GM18505 (cell line): ENCODE results near the gene HLA-DPA1.

Experiments used
- ATAC-seq: cut with Tn5 transposase; IDR thresholded peaks from one replicate; pipeline ENCODE4 v1.9.1; 2021; ENCODE audit not compliant: unreplicated experiment
- POLR2A ChIP-seq: IDR thresholded peaks from 4 replicates; pipeline ENCODE4 v1.6.1; 2011; ENCODE audit warnings: borderline replicate concordance; ENCODE audit not compliant: insufficient read depth, insufficient read length; ENCODE audit errors: extremely low read depth

Gene HLA-DPA1

GRCh38 chr6:33073431-33073871, at the start of gene HLA-DPA1:
Gene HLA-DPA1 (minus strand): TSS chr6:33073649.
- peak; percentile 99 for TF ChIP-seq POLR2A
- peak; percentile 52 for ATAC-seq

GRCh38 chr6:33123181-33123580, 49.7 kb upstream of the HLA-DPA1 start:
- no peak for TF ChIP-seq POLR2A
- ATAC-seq: no peak

- TF ChIP-seq POLR2A: no peak
- ATAC-seq: no peak
Measured at GRCh38 chr6:33120001-33120400, 46.6 kb upstream of the HLA-DPA1 start.

- TF ChIP-seq POLR2A: no peak
- no peak for ATAC-seq
Measured at GRCh38 chr6:33118525-33119123, 45.2 kb upstream of the HLA-DPA1 start.

GRCh38 chr6:33117811-33118277, 44.4 kb upstream of the HLA-DPA1 start:
- no peak for ATAC-seq
- no peak for TF ChIP-seq POLR2A

GRCh38 chr6:33116841-33117711, 43.6 kb upstream of the HLA-DPA1 start:
- no peak for ATAC-seq
- TF ChIP-seq POLR2A: no peak

GRCh38 chr6:33116417-33116816, 43.0 kb upstream of the HLA-DPA1 start:
- no peak for TF ChIP-seq POLR2A
- no peak for ATAC-seq

- ATAC-seq: no peak
- TF ChIP-seq POLR2A: no peak
Measured at GRCh38 chr6:33114406-33114805, 41.0 kb upstream of the HLA-DPA1 start.

GRCh38 chr6:33113755-33114154, 40.3 kb upstream of the HLA-DPA1 start:
- no peak for ATAC-seq

GRCh38 chr6:33112148-33112547, 38.7 kb upstream of the HLA-DPA1 start:
- TF ChIP-seq POLR2A: no peak
- peak; percentile 46 for ATAC-seq

More at GRCh38 chr6:33113755-33114154, 40.3 kb upstream of the HLA-DPA1 start:
- TF ChIP-seq POLR2A: peak; percentile 47

- TF ChIP-seq POLR2A: no peak
- no peak for ATAC-seq
Measured at GRCh38 chr6:33108307-33108706, 34.9 kb upstream of the HLA-DPA1 start.

- ATAC-seq: no peak
- no peak for TF ChIP-seq POLR2A
Measured at GRCh38 chr6:33107641-33108040, 34.2 kb upstream of the HLA-DPA1 start.

GRCh38 chr6:33105916-33106871, 32.7 kb upstream of the HLA-DPA1 start:
- ATAC-seq: no peak
- no peak for TF ChIP-seq POLR2A
